ENCODE results near the gene CMTM4.
"Not testable (repeated sequence)": the region's sequence is repeated elsewhere in the genome, so short reads cannot be mapped to it uniquely, and the experiment has no call there.

Gene CMTM4

GRCh38 chr16:66616592-66616991 is 80.0 kb downstream of the CMTM4 start:
- DNase-seq (ENCODE audit: low spot score in 2 of 2) (no peak), ATAC-seq (ENCODE audit: low read depth) (no peak)
- peaks cover 4% of the 10 kb centered on the region for H3K27me3 Mint-ChIP-seq
- H3K4me1 Mint-ChIP-seq, result peaks cover 2% of the 10 kb centered on the region
- no peak overlapping the region for H3K27ac Mint-ChIP-seq
- H3K36me3 Mint-ChIP-seq, result no peaks in the 10 kb centered on the region
- no peaks in the 10 kb centered on the region for H3K9me3 Mint-ChIP-seq
- no peak overlapping the region for H3K4me3 Mint-ChIP-seq

GRCh38 chr16:66616169-66616568 is 80.4 kb downstream of the CMTM4 start:
- no peaks in the 10 kb centered on the region for H3K36me3 Mint-ChIP-seq
- no peak overlapping the region for H3K27ac Mint-ChIP-seq
- H3K27me3 Mint-ChIP-seq, result peaks cover 3% of the 10 kb centered on the region
- no peak overlapping the region for H3K4me3 Mint-ChIP-seq
- no peak for DNase-seq (ENCODE audit: low spot score in 2 of 2)
- peaks cover 2% of the 10 kb centered on the region for H3K4me1 Mint-ChIP-seq
- ATAC-seq (ENCODE audit: low read depth), result no peak
- H3K9me3 Mint-ChIP-seq, result no peaks in the 10 kb centered on the region

GRCh38 chr16:66614161-66614802 is 82.3 kb downstream of the CMTM4 start:
- no peak for DNase-seq (ENCODE audit: low spot score in 2 of 2)
- H3K27ac Mint-ChIP-seq, result no peak overlapping the region
- no peaks in the 10 kb centered on the region for H3K4me1 Mint-ChIP-seq
- H3K27me3 Mint-ChIP-seq, result peaks cover 7% of the 10 kb centered on the region
- no peaks in the 10 kb centered on the region for H3K36me3 Mint-ChIP-seq
- H3K4me3 Mint-ChIP-seq, result no peak overlapping the region
- no peaks in the 10 kb centered on the region for H3K9me3 Mint-ChIP-seq
- no peak for ATAC-seq (ENCODE audit: low read depth)

- Mint-ChIP-seq H3K9me3 (no peaks in the 10 kb centered on the region), H3K27ac (no peak overlapping the region), H3K27me3 (peaks cover 10% of the 10 kb centered on the region), H3K36me3 (no peaks in the 10 kb centered on the region), H3K4me1 (peaks cover 5% of the 10 kb centered on the region), H3K4me3 (no peak overlapping the region)
- ATAC-seq (ENCODE audit: low read depth) (no peak), DNase-seq (ENCODE audit: low spot score in 2 of 2) (no peak)
These were observed 84.1 kb downstream of the CMTM4 start for GRCh38 chr16:66612422-66612821.

GRCh38 chr16:66611911-66612310 is 84.6 kb downstream of the CMTM4 start:
- H3K27ac Mint-ChIP-seq; H3K36me3 Mint-ChIP-seq; H3K9me3 Mint-ChIP-seq; H3K27me3 Mint-ChIP-seq; H3K4me1 Mint-ChIP-seq; ATAC-seq (ENCODE audit: low read depth); H3K4me3 Mint-ChIP-seq; DNase-seq (ENCODE audit: low spot score in 2 of 2): not testable (repeated sequence)

- DNase-seq (ENCODE audit: low spot score in 2 of 2) (no peak), ATAC-seq (ENCODE audit: low read depth) (no peak)
- H3K9me3 Mint-ChIP-seq, result no peaks in the 10 kb centered on the region
- H3K4me3 Mint-ChIP-seq, result no peak overlapping the region
- no peak overlapping the region for H3K27ac Mint-ChIP-seq
- H3K36me3 Mint-ChIP-seq, result no peaks in the 10 kb centered on the region
- H3K4me1 Mint-ChIP-seq, result peaks cover 12% of the 10 kb centered on the region
- H3K27me3 Mint-ChIP-seq, result peaks cover 15% of the 10 kb centered on the region
These were observed 86.3 kb downstream of the CMTM4 start for GRCh38 chr16:66610111-66610820.

GRCh38 chr16:66609139-66609510 is 87.4 kb downstream of the CMTM4 start:
- no peak overlapping the region for H3K4me3 Mint-ChIP-seq
- DNase-seq (ENCODE audit: low spot score in 2 of 2), result no peak
- no peaks in the 10 kb centered on the region for H3K9me3 Mint-ChIP-seq
- H3K4me1 Mint-ChIP-seq, result peaks cover 14% of the 10 kb centered on the region
- H3K27ac Mint-ChIP-seq, result no peak overlapping the region
- H3K36me3 Mint-ChIP-seq, result no peaks in the 10 kb centered on the region
- H3K27me3 Mint-ChIP-seq, result peaks cover 17% of the 10 kb centered on the region
- ATAC-seq (ENCODE audit: low read depth), result no peak

GRCh38 chr16:66608241-66609138 is 88.1 kb downstream of the CMTM4 start:
- DNase-seq (ENCODE audit: low spot score in 2 of 2) (peak; percentile 58 to 70), ATAC-seq (ENCODE audit: low read depth) (peak; percentile 47)
- Mint-ChIP-seq H3K9me3 (no peaks in the 10 kb centered on the region), H3K27me3 (peaks cover 22% of the 10 kb centered on the region), H3K36me3 (no peaks in the 10 kb centered on the region), H3K27ac (no peak overlapping the region), H3K4me1 (peaks cover 19% of the 10 kb centered on the region), H3K4me3 (no peak overlapping the region)

GRCh38 chr16:66605979-66606751 is 90.4 kb downstream of the CMTM4 start:
- Mint-ChIP-seq H3K36me3 (no peaks in the 10 kb centered on the region), H3K4me1 (peaks cover 23% of the 10 kb centered on the region), H3K4me3 (peak overlapping the region; percentile 22), H3K27me3 (peaks cover 27% of the 10 kb centered on the region), H3K27ac (no peak overlapping the region), H3K9me3 (no peaks in the 10 kb centered on the region)
- ATAC-seq (ENCODE audit: low read depth), result peak; percentile 58
- no peak for DNase-seq (ENCODE audit: low spot score in 2 of 2)

GRCh38 chr16:66605177-66605978 is 91.2 kb downstream of the CMTM4 start:
- Mint-ChIP-seq H3K27ac (no peak overlapping the region), H3K9me3 (peaks cover 6% of the 10 kb centered on the region), H3K27me3 (peaks cover 33% of the 10 kb centered on the region), H3K4me3 (peak overlapping the region; percentile 22), H3K4me1 (peaks cover 23% of the 10 kb centered on the region), H3K36me3 (peaks cover 4% of the 10 kb centered on the region)
- DNase-seq (ENCODE audit: low spot score in 2 of 2), result peak in 1 of 2 donors; percentile 39
- ATAC-seq (ENCODE audit: low read depth), result peak; percentile 2

- peaks cover 25% of the 10 kb centered on the region for H3K4me1 Mint-ChIP-seq
- ATAC-seq (ENCODE audit: low read depth), result peak; percentile 61
- H3K4me3 Mint-ChIP-seq, result peak within 1 kb of the TSS; percentile 84
- peak within 1 kb of the TSS; percentile 9 for H3K27ac Mint-ChIP-seq
- peaks cover 31% of the 10 kb centered on the region for H3K27me3 Mint-ChIP-seq
- H3K36me3 Mint-ChIP-seq, result peaks cover 4% of the 10 kb centered on the region
- peak; percentile 63 to 78 for DNase-seq (ENCODE audit: low spot score in 2 of 2)
- H3K9me3 Mint-ChIP-seq, result peaks cover 6% of the 10 kb centered on the region
These were observed 92.0 kb downstream of the CMTM4 start, which contains the start of gene CMTM3 for GRCh38 chr16:66604376-66605176. TSS of gene CMTM3 (plus strand) at chr16:66604704. CDS start at chr16:66604806, 102 bp downstream.
